A549 treated with dexamethasone at 1 μM for 4 hours (cell line): ENCODE results near the gene CLEC2A. TPM values are rescaled to one million over a fixed set of nuclear protein-coding genes. Genes with fewer than 3 reads are reported as not detected.

Experiments
- total RNA-seq: library from RNA; stranded (reverse); fragments of 200-300 nt; extraction: Qiagen RNA extraction; gene quantifications from 5 replicates; pipeline ENCODE4 v1.2.3, GENCODE V29; 2022

The CLEC2A gene, protein sequence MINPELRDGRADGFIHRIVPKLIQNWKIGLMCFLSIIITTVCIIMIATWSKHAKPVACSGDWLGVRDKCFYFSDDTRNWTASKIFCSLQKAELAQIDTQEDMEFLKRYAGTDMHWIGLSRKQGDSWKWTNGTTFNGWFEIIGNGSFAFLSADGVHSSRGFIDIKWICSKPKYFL
- total RNA-seq: not detected in 5 replicates

DNA sequence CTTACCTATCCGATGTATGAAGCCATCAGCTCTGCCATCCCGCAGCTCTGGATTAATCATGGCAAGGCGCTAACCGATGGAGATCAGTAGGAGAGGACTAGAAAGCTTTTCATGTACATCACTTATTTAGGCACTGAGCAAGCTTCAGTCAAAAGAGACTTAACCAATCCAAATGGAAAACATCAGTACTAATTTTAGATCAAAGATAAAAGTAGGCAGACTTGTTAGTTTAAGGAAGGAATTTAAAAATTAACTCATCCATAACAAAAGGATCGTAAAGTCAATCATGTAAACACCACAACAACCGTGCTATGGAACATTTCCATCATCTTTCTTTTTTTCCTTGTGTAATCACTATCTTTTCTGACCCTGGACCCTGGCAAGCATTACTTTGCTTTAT lies at the start of gene CLEC2A:
Gene CLEC2A, minus strand, starts transcription at position 101 of the 400 bp plus-strand sequence. Its CDS starts 41 bp downstream, at position 60.

DNA sequence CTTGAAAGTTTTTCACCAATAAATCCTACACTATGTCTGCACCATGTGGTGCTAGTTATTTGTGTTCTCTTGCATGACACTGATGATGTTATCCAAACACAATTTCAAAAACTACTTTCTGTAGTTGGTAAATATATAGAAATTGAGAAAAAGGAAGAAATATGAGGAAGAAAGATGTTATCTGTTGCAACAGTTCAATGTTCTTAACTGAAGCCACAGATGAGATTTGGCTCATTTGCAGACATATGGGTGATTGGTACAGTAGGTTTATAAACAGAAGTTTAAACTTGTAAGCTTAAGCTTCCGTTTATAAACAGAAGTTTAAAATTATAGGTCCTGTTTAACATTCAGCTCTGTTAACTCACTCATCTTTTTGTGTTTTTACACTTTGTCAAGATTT lies 39.0 kb upstream of the CLEC2A start, which contains the start of gene CLEC12A:
Gene CLEC12A, plus strand, starts transcription at position 229 of the 400 bp plus-strand sequence. CDS start 188 bp downstream, outside the sequence.

DNA sequence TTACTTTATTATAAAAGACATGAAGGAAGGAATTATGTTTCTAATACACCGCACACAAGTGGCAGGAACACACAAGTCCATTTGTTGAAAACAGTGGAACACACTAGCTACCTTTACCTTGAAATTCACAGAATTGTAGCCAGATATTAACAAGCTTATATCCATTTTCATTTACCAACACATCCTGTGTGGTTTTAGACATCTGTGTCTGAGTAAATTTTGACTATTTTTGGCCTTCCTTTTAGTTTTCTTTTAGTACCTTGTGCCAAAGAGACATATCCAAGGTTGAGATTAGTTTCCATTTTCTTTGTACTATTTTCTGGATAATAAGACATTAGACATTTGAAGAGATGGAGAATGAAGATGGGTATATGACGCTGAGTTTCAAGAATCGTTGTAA lies 50.9 kb downstream of the CLEC2A start, which contains the start of gene KLRF2:
Gene KLRF2, plus strand, starts transcription at position 244 of the 400 bp plus-strand sequence. Its CDS starts 107 bp downstream, at position 351.

DNA sequence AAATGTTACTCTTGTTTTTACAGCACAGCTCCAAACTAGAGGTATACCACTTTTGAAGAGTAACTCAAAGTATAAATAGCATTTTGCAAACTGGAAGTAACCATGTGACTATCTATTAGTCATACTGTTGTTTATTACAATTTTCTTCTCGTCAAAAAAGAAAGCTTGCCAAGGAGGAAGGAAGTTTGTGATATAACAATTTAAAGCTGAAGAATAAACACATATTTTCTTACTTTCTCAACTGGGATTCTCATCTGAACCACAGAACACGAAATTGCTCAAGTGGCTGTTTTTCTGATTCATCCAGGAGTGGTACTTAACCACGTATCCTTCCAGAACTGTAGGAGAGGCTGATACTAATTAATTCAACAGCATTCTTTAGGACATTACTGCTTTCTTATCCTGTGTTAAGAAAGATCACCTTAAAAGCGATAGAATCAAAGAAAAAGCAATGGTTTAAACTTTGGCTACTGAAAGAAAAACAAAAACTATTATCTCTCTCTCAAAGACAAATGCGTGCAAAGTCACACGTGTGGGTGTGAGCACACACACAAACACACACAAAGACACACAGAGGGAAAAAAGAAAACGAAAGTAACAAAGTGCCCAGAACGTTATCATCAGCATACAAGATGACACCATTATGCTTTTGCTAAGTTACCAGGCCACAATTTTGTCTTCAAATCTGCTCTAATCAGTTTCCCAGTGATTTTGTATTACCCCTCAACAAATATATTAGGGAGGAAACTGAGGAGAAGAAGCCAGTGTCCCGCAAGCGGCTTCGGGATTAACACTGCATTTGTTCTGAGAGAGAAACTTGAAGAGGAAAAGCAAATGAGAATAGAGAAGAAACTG lies 62.6 kb downstream of the CLEC2A start, which contains the start of gene CLEC2B:
Gene CLEC2B, minus strand, starts transcription at position 48 of the 855 bp plus-strand sequence.

Other genes starting within 250 kb of the CLEC2A start
- not detected in 5 replicates for gene CLECL1, start 199.3 kb downstream of the CLEC2A start, total RNA-seq
- not detected in 5 replicates for gene CD69, start 171.5 kb downstream of the CLEC2A start, total RNA-seq
- gene KLRF1, start 104.9 kb downstream of the CLEC2A start, total RNA-seq: not detected in 5 replicates
- gene CLEC2B, start 63.0 kb downstream of the CLEC2A start, total RNA-seq: 0.94 to 1.7 TPM (median 1.1 TPM) in 5 replicates
- not detected in 5 replicates for gene KLRF2, start 50.9 kb downstream of the CLEC2A start, total RNA-seq
- not detected in 5 replicates for gene CLEC12A, start 39.0 kb upstream of the CLEC2A start, total RNA-seq
- gene CLEC1B, start 66.8 kb upstream of the CLEC2A start, total RNA-seq: not detected in 5 replicates
- gene CLEC12B, start 78.3 kb upstream of the CLEC2A start, total RNA-seq: not detected in 5 replicates
- gene CLEC9A, start 98.3 kb upstream of the CLEC2A start, total RNA-seq: not detected in 5 replicates
- not detected in 5 replicates for gene CLEC1A, start 166.6 kb upstream of the CLEC2A start, total RNA-seq
- gene CLEC7A, start 197.8 kb upstream of the CLEC2A start, total RNA-seq: not detected in 5 replicates
- 0.61 to 1.4 TPM (median 0.82 TPM) in 5 replicates for gene OLR1, start 239.8 kb upstream of the CLEC2A start, total RNA-seq
- 0.05 to 0.20 TPM (median 0.11 TPM) in 5 replicates for gene TMEM52B, start 246.7 kb upstream of the CLEC2A start, total RNA-seq